Activated CD4-positive, alpha-beta memory T cell treated with anti-CD3 and anti-CD28 coated beads, Interleukin-2, amount 10 ng/mL, durations not matched to agents 7 days and 5 days (primary cell): ENCODE results near the gene OTUD4. TPM values are rescaled to one million over a fixed set of nuclear protein-coding genes. Genes with fewer than 3 reads are reported as not detected.
A peak's percentile ranks its signal among the peaks of the same experiment; 100 is the strongest.
"Not testable (repeated sequence)": the region's sequence is repeated elsewhere in the genome, so short reads cannot be mapped to it uniquely, and the experiment has no call there.

Source experiments
- CTCF ChIA-PET: fragments of 350-600 bp; sonication (Branson Sonifier 250); formaldehyde crosslinking; loops from one replicate; lab custom pipeline; 2021; ENCODE audit warnings: antibody characterized with exemption, inconsistent platforms; lab: Charles Lee
- POLR2A ChIA-PET: fragments of 350-600 bp; sonication (Branson Sonifier 250); formaldehyde crosslinking; loops from one replicate; lab custom pipeline; 2021; ENCODE audit warnings: antibody characterized with exemption; lab: Charles Lee
- DNase-seq: peaks from one replicate; pipeline ENCODE4 v3.0.0-alpha.2; 2020
- H3K27ac Mint-ChIP-seq: one replicate; pipeline ENCODE4 v1.8.0; 2021; ENCODE audit warnings: mild to moderate bottlenecking, mixed read lengths
- H3K27me3 Mint-ChIP-seq: one replicate; pipeline ENCODE4 v1.8.0; 2021; ENCODE audit warnings: mixed read lengths
- H3K36me3 Mint-ChIP-seq: one replicate; pipeline ENCODE4 v1.8.0; 2021; ENCODE audit warnings: low read depth, mixed read lengths
- H3K4me1 Mint-ChIP-seq: one replicate; pipeline ENCODE4 v1.8.0; 2021; ENCODE audit warnings: mixed read lengths
- H3K4me3 Mint-ChIP-seq: one replicate; pipeline ENCODE4 v1.8.0; 2021; ENCODE audit warnings: mild to moderate bottlenecking, mixed read lengths
- H3K9me3 Mint-ChIP-seq: one replicate; pipeline ENCODE4 v1.8.0; 2021; ENCODE audit warnings: mixed read lengths
- total RNA-seq, 2 experiments: library from RNA; stranded (reverse); gene quantifications; one replicate each; pipeline ENCODE4 v1.2.3, GENCODE V29; 2021

OTUD4 gene
- total RNA-seq, 2 experiments from 2014 or later, result 45.8 to 51.2 TPM

- no peak for DNase-seq
- POLR2A ChIA-PET, result interaction anchor here (1.4 kb wide), 1 partner anchor 8 kb away, joined by 3 read pairs; no protein-coding TSS in a partner anchor
- CTCF ChIA-PET, result no interaction called here
- Mint-ChIP-seq H3K4me3 (no peak overlapping the region), H3K27ac (no peak overlapping the region), H3K36me3 (peaks cover 70% of the 10 kb centered on the region), H3K27me3 (no peaks in the 10 kb centered on the region), H3K4me1 (peaks cover 25% of the 10 kb centered on the region), H3K9me3 (no peaks in the 10 kb centered on the region)
Measured at GRCh38 chr4:145153181-145153903, 27.0 kb downstream of the OTUD4 start.

- CTCF ChIA-PET, result no interaction called here
- H3K27ac Mint-ChIP-seq, result no peak overlapping the region
- POLR2A ChIA-PET, result interaction anchor here (0.5 to 1.0 kb wide), 3 partner anchors 13 to 33 kb away, joined by 3 read pairs; no protein-coding TSS in a partner anchor
Measured at GRCh38 chr4:145148980-145149379, 31.4 kb downstream of the OTUD4 start.

DNA sequence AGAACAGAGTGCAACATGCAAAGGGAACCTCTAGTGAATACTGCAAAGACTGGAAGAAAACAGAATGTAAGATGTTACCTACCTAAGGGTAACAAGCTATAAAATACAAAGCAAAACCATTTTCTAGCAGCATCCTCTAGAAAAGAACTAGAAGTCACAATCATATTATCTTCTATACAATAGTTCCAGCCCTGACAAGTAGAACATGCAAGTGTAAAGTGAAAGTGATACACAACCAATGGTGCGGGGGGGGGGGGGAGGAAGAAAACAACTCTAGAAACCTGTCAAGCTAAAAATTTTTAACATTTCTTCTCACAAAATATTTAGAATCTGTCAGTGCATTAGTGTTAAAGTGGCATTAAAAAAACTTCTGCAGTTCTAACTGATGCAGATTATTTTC is 44.2 kb downstream of the OTUD4 start:
- Mint-ChIP-seq H3K4me1 (peaks cover 53% of the 10 kb centered on the region), H3K27ac (peak overlapping the region; percentile 21)
- H3K9me3 Mint-ChIP-seq, result not testable (repeated sequence)

More at GRCh38 chr4:145148980-145149379, 31.4 kb downstream of the OTUD4 start:
- no peak for DNase-seq
- Mint-ChIP-seq H3K9me3 (no peaks in the 10 kb centered on the region), H3K27me3 (no peaks in the 10 kb centered on the region), H3K4me3 (no peak overlapping the region), H3K4me1 (peaks cover 8% of the 10 kb centered on the region), H3K36me3 (peaks cover 69% of the 10 kb centered on the region)

GRCh38 chr4:145132511-145133098 is 47.8 kb downstream of the OTUD4 start:
- H3K27ac Mint-ChIP-seq, result peak overlapping the region; percentile 70
- DNase-seq, result no peak
- no peaks in the 10 kb centered on the region for H3K27me3 Mint-ChIP-seq
- POLR2A ChIA-PET, result interaction anchor here (1.1 to 6.6 kb wide), 4 partner anchors 10 to 45 kb away, joined by 3 to 37 read pairs (median 11); partner anchors contain the start of genes ABCE1 and ANAPC10
- CTCF ChIA-PET, result no interaction called here
- peaks cover 61% of the 10 kb centered on the region for H3K36me3 Mint-ChIP-seq
- H3K4me1 Mint-ChIP-seq, result peaks cover 74% of the 10 kb centered on the region
- peak overlapping the region; percentile 26 for H3K4me3 Mint-ChIP-seq
- H3K9me3 Mint-ChIP-seq, result no peaks in the 10 kb centered on the region

More for the DNA sequence above, 44.2 kb downstream of the OTUD4 start:
- peaks cover 66% of the 10 kb centered on the region for H3K36me3 Mint-ChIP-seq
- H3K4me3 Mint-ChIP-seq, H3K27me3 Mint-ChIP-seq, DNase-seq, CTCF ChIA-PET: not testable (repeated sequence)
- POLR2A ChIA-PET, result interaction anchor here (0.7 to 6.6 kb wide), 4 partner anchors 11 to 42 kb away, joined by 3 to 37 read pairs (median 4); partner anchors contain the start of genes ABCE1 and ANAPC10

GRCh38 chr4:145131848-145132247 is 48.5 kb downstream of the OTUD4 start:
- H3K9me3 Mint-ChIP-seq, result no peaks in the 10 kb centered on the region
- no peak for DNase-seq
- no peak overlapping the region for H3K4me3 Mint-ChIP-seq
- peaks cover 74% of the 10 kb centered on the region for H3K4me1 Mint-ChIP-seq
- ChIA-PET POLR2A (interaction anchor here (1.1 to 6.6 kb wide), 4 partner anchors 9 to 46 kb away, joined by 3 to 37 read pairs (median 11); partner anchors contain the start of genes ABCE1 and ANAPC10), CTCF (no interaction called here)
- peaks cover 61% of the 10 kb centered on the region for H3K36me3 Mint-ChIP-seq
- no peaks in the 10 kb centered on the region for H3K27me3 Mint-ChIP-seq
- no peak overlapping the region for H3K27ac Mint-ChIP-seq

- ChIA-PET POLR2A (interaction anchor here (1.0 to 6.6 kb wide), 5 partner anchors 27 to 488 kb away, joined by 3 to 37 read pairs (median 3); partner anchors contain the start of genes ABCE1 and ANAPC10), CTCF (no interaction called here)
- peak; percentile 25 for DNase-seq
- H3K9me3 Mint-ChIP-seq, result no peaks in the 10 kb centered on the region
- H3K27me3 Mint-ChIP-seq, result no peaks in the 10 kb centered on the region
- peak overlapping the region; percentile 89 for H3K27ac Mint-ChIP-seq
- peaks cover 79% of the 10 kb centered on the region for H3K4me1 Mint-ChIP-seq
- H3K36me3 Mint-ChIP-seq, result peaks cover 70% of the 10 kb centered on the region
- peak overlapping the region; percentile 26 for H3K4me3 Mint-ChIP-seq
Measured at GRCh38 chr4:145130788-145131399, 49.5 kb downstream of the OTUD4 start.

- H3K4me1 Mint-ChIP-seq, result peaks cover 78% of the 10 kb centered on the region
- POLR2A ChIA-PET, result interaction anchor here (1.1 to 6.6 kb wide), 3 partner anchors 31 to 48 kb away, joined by 3 to 37 read pairs (median 19); partner anchors contain the start of genes ABCE1 and ANAPC10
- peaks cover 71% of the 10 kb centered on the region for H3K36me3 Mint-ChIP-seq
- H3K27ac Mint-ChIP-seq, result peak overlapping the region; percentile 89
- CTCF ChIA-PET, result no interaction called here
- peak overlapping the region; percentile 11 for H3K4me3 Mint-ChIP-seq
- no peak for DNase-seq
- no peaks in the 10 kb centered on the region for H3K9me3 Mint-ChIP-seq
- no peaks in the 10 kb centered on the region for H3K27me3 Mint-ChIP-seq
Measured at GRCh38 chr4:145130130-145130529, 50.3 kb downstream of the OTUD4 start.

DNA sequence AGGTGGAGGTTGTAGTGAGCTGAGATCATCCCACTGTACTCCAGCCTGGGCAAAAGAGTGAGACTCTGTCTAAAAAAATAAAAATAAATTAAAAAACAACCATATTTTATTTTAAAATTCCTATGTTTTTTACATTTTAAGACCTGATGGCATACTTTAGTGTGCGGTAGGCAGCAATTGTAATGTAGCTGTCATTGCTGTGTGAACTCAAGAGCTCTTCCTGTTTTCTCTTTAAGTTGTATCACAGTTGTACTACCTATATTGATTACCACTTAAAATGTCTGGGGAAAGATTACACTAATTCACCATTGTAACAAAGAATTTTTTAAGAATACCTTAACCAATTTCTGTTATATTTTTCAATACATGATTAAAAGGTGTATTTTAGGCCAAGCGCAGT is 55.0 kb downstream of the OTUD4 start:
- Mint-ChIP-seq H3K27ac (peak overlapping the region; percentile 98), H3K9me3 (no peaks in the 10 kb centered on the region), H3K27me3 (no peaks in the 10 kb centered on the region), H3K4me1 (peaks cover 41% of the 10 kb centered on the region), H3K36me3 (peaks cover 65% of the 10 kb centered on the region), H3K4me3 (peak overlapping the region; percentile 67)
- POLR2A ChIA-PET, result interaction anchor here (0.7 to 3.6 kb wide), 13 partner anchors 10 to 493 kb away, joined by 3 to 43 read pairs (median 4); partner anchors contain the start of genes ABCE1 and ANAPC10
- no peak for DNase-seq
- CTCF ChIA-PET, result interaction anchor here (1.0 kb wide), 1 partner anchor 91 kb away, joined by 3 read pairs; no protein-coding TSS in a partner anchor

- no peak for DNase-seq
- Mint-ChIP-seq H3K36me3 (peaks cover 55% of the 10 kb centered on the region), H3K27me3 (no peaks in the 10 kb centered on the region), H3K9me3 (no peaks in the 10 kb centered on the region), H3K27ac (no peak overlapping the region), H3K4me3 (no peak overlapping the region), H3K4me1 (peaks cover 13% of the 10 kb centered on the region)
- ChIA-PET CTCF (no interaction called here), POLR2A (interaction anchor here (6.4 kb wide), 1 partner anchor 9 kb away, joined by 33 read pairs; the partner anchor contains the start of genes ABCE1 and ANAPC10)
Measured at GRCh38 chr4:145108128-145108527, 72.3 kb downstream of the OTUD4 start.

- Mint-ChIP-seq H3K36me3 (peaks cover 45% of the 10 kb centered on the region), H3K9me3 (no peaks in the 10 kb centered on the region), H3K27me3 (no peaks in the 10 kb centered on the region), H3K4me1 (peaks cover 13% of the 10 kb centered on the region), H3K27ac (no peak overlapping the region), H3K4me3 (no peak overlapping the region)
- ChIA-PET CTCF (no interaction called here), POLR2A (interaction anchor here (1.3 kb wide), 1 partner anchor 9 kb away, joined by 5 read pairs; the partner anchor contains the start of genes ABCE1 and ANAPC10)
- DNase-seq, result no peak
Measured at GRCh38 chr4:145107126-145107525, 73.3 kb downstream of the OTUD4 start.

GRCh38 chr4:145103496-145103895 is 76.9 kb downstream of the OTUD4 start:
- no peaks in the 10 kb centered on the region for H3K9me3 Mint-ChIP-seq
- ChIA-PET POLR2A (interaction anchor here (0.6 to 1.8 kb wide), 4 partner anchors 23 to 518 kb away, joined by 3 to 7 read pairs (median 4); no protein-coding TSS in a partner anchor), CTCF (interaction anchor here (1.2 to 1.6 kb wide), 2 partner anchors 73 to 77 kb away, joined by 3 to 4 read pairs; no protein-coding TSS in a partner anchor)
- no peak overlapping the region for H3K4me3 Mint-ChIP-seq
- H3K27ac Mint-ChIP-seq, result no peak overlapping the region
- no peak for DNase-seq
- peaks cover 29% of the 10 kb centered on the region for H3K36me3 Mint-ChIP-seq
- peaks cover 21% of the 10 kb centered on the region for H3K4me1 Mint-ChIP-seq
- H3K27me3 Mint-ChIP-seq, result no peaks in the 10 kb centered on the region

GRCh38 chr4:145102619-145103018 is 77.8 kb downstream of the OTUD4 start:
- Mint-ChIP-seq H3K4me3 (no peak overlapping the region), H3K4me1 (peaks cover 19% of the 10 kb centered on the region), H3K36me3 (peaks cover 27% of the 10 kb centered on the region), H3K9me3 (no peaks in the 10 kb centered on the region), H3K27me3 (no peaks in the 10 kb centered on the region), H3K27ac (no peak overlapping the region)
- POLR2A ChIA-PET, result interaction anchor here (1.0 to 5.8 kb wide), 2 partner anchors 66 to 75 kb away, joined by 3 to 85 read pairs; no protein-coding TSS in a partner anchor
- CTCF ChIA-PET, result no interaction called here
- no peak for DNase-seq
